Natural killer cell (primary cell): Measurements from ENCODE around the gene DIAPH1. TPM values are rescaled to one million over a fixed set of nuclear protein-coding genes. Genes with fewer than 3 reads are reported as not detected.
A peak's percentile ranks its signal among the peaks of the same experiment; 100 is the strongest.

ENCODE experiments used
- ATAC-seq, 3 donors: fragments of 150-1000 bp in 2 of 3; fragments of 200-7000 bp in 1 of 3; cut with Tn5 transposase; 1 replicate in 1 of 3; 2 replicates in 2 of 3; pipeline ENCODE4 v1.10.0; 2021; ENCODE audit warnings: mild to moderate bottlenecking in 2 of 3, moderate library complexity in 2 of 3
- DNase-seq, 2 donors: peaks; one replicate each; pipeline versions ENCODE4 v3.0.0 to v3.0.0-alpha.2; 2013 to 2021; ENCODE audit warnings: mixed read lengths in 1 of 2
- H3K27ac ChIP-seq: one replicate; pipeline ENCODE4 v1.5.1; 2013; ENCODE audit warnings: mild to moderate bottlenecking, low read length
- H3K27me3 ChIP-seq: one replicate; pipeline ENCODE4 v1.6.1; 2013; ENCODE audit warnings: low read length; ENCODE audit not compliant: control insufficient read depth, insufficient read depth
- H3K36me3 ChIP-seq: one replicate; pipeline ENCODE4 v1.6.1; 2013; ENCODE audit warnings: low read length; ENCODE audit not compliant: control insufficient read depth, insufficient read depth
- H3K4me1 ChIP-seq: one replicate; pipeline ENCODE4 v1.6.1; 2013; ENCODE audit warnings: low read length; ENCODE audit not compliant: control insufficient read depth, insufficient read depth
- H3K4me3 ChIP-seq: one replicate; pipeline ENCODE4 v1.5.1; 2013; ENCODE audit warnings: low read length
- H3K9me3 ChIP-seq: one replicate; pipeline ENCODE4 v1.6.1; 2013; ENCODE audit warnings: low read length; ENCODE audit not compliant: control insufficient read depth, insufficient read depth
- H3K27ac Mint-ChIP-seq, 2 donors: one replicate each; pipeline ENCODE4 v1.8.0; 2022; ENCODE audit warnings: mild to moderate bottlenecking in 2 of 2, mixed read lengths in 2 of 2, moderate library complexity in 1 of 2
- H3K27me3 Mint-ChIP-seq, 2 donors: one replicate each; pipeline ENCODE4 v1.8.0; 2022; ENCODE audit warnings: low read depth in 2 of 2, mixed read lengths in 2 of 2
- H3K36me3 Mint-ChIP-seq: one replicate; pipeline ENCODE4 v1.8.0; 2022; ENCODE audit warnings: mixed read lengths
- H3K4me1 Mint-ChIP-seq, 2 donors: one replicate each; pipeline ENCODE4 v1.8.0; 2022; ENCODE audit warnings: mixed read lengths in 2 of 2
- H3K4me3 Mint-ChIP-seq: one replicate; pipeline ENCODE4 v1.8.0; 2022; ENCODE audit warnings: mild to moderate bottlenecking, moderate library complexity, mixed read lengths
- H3K9me3 Mint-ChIP-seq, 2 donors: one replicate each; pipeline ENCODE4 v1.8.0; 2022; ENCODE audit warnings: mixed read lengths in 2 of 2
- WGBS: methylation state at CpG from one replicate; pipeline ENCODE4 v1.1.7; 2013; ENCODE audit warnings: missing lambda C conversion rate; ENCODE audit not compliant: insufficient coverage; 5-methylcytosine and 5-hydroxymethylcytosine counted together
- intact Hi-C: fragments of 100-400 bp; cut with micrococcal nuclease; formaldehyde crosslinking; loops from one replicate; pipeline ENCODE4 v1.14.2; 2022
- total RNA-seq, 4 donors: library from RNA; stranded (reverse); fragments of 120-200 nt in 1 of 4; gene quantifications; one replicate each; pipeline versions ENCODE4 v1.2.3 to v1.2.4, GENCODE V29; 2013 to 2022
- TF ChIP-seq, protein P1 (sequence below): fragments of 200-600 bp; IDR thresholded peaks from one replicate; pipeline ENCODE4 v1.8.0; 2022; ENCODE audit warnings: antibody characterized with exemption

DIAPH1 gene
- total RNA-seq, 3 donors from 2014 or later (not counting 1 experiment from before 2014, with no cell fraction given) = 410 to 456 (median 419) TPM

DNA sequence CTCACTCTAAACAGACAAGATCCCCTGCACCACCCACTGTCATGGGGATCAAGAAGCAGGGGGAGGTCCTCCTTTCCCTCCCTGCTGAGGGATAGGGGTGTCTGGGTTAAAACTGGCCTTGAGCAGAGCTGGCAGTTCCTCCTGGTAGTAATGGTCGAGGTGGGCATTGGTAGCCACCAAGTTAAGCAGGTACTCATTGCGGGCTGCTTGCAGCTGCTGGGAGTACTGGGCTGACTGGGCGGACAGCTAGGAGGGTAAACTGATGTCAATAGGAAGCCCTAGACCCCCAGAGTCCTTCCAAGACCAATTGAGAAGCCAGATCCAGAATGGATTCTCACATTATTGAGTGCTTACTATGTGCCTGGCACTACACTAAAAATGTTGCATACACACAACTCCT is 29.1 kb upstream of the DIAPH1 start:
- no peaks in the 10 kb centered on the region for H3K9me3 Mint-ChIP-seq
- ATAC-seq (no peak), DNase-seq (no peak)
- peaks cover 9% of the 10 kb centered on the region for H3K36me3 Mint-ChIP-seq
- 93% methylated on average over 3 of the region's 3 CpGs for WGBS
- intact Hi-C loops = no loop called here
- Histone ChIP-seq H3K4me3 (no peak overlapping the region), H3K27ac (no peak overlapping the region), H3K9me3 (no peaks in the 10 kb centered on the region), H3K4me1 (peaks cover 18% of the 10 kb centered on the region), H3K36me3 (peaks cover 23% of the 10 kb centered on the region), H3K27me3 (no peaks in the 10 kb centered on the region)
- no peaks in the 10 kb centered on the region for H3K27me3 Mint-ChIP-seq
- peaks cover 34 to 49% of the 10 kb centered on the region in 2 donors for H3K4me1 Mint-ChIP-seq
- TF ChIP-seq, protein P1, sequence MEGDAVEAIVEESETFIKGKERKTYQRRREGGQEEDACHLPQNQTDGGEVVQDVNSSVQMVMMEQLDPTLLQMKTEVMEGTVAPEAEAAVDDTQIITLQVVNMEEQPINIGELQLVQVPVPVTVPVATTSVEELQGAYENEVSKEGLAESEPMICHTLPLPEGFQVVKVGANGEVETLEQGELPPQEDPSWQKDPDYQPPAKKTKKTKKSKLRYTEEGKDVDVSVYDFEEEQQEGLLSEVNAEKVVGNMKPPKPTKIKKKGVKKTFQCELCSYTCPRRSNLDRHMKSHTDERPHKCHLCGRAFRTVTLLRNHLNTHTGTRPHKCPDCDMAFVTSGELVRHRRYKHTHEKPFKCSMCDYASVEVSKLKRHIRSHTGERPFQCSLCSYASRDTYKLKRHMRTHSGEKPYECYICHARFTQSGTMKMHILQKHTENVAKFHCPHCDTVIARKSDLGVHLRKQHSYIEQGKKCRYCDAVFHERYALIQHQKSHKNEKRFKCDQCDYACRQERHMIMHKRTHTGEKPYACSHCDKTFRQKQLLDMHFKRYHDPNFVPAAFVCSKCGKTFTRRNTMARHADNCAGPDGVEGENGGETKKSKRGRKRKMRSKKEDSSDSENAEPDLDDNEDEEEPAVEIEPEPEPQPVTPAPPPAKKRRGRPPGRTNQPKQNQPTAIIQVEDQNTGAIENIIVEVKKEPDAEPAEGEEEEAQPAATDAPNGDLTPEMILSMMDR = no peak
- no peak overlapping the region for H3K27ac Mint-ChIP-seq
- H3K4me3 Mint-ChIP-seq = no peak overlapping the region

DNA sequence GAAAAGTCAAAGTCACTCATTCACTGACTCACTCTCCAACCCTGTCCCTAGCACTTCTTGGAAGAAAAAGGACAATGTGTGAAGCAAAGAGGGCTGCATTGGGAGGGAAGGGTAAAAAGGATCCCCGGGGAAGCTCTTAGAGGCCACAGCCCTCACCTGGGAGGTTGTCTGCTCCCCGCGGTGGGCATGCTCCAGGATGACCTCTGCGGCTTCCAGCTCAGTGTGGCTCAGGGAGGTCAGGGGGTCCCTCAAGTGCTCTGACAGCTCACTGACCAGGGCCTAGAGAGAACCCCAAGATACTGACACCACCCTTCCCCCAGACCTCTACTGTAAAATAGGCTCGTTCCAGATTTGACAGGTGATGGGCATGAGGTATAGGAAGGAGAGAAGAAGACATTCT is 28.4 kb upstream of the DIAPH1 start:
- peaks cover 26% of the 10 kb centered on the region for H3K36me3 ChIP-seq
- Mint-ChIP-seq H3K27ac (no peak overlapping the region), H3K36me3 (peaks cover 9% of the 10 kb centered on the region)

DNA sequence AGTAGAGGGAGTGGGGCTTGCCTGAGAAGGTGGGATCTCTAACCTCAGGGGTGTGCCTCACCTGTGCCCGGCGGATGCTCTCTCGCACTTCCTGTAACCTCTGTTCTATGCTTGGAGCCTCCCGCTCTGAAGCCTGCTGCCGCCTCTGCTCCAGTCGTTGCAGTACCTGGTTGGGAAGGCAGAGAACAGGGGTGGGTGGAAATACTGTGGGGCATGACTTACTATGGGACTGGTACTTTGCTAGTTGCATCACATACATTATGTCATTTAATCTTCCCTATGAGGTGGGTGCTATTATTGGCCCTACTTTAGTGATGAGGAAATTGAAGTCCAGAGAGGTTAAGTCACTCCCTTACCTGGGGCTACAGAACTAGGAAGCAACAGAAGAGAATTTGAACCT is 27.2 kb upstream of the DIAPH1 start:
- H3K27ac Mint-ChIP-seq = no peak overlapping the region
- no peaks in the 10 kb centered on the region for H3K9me3 ChIP-seq
- no peak overlapping the region for H3K27ac ChIP-seq
- H3K36me3 ChIP-seq = peaks cover 27% of the 10 kb centered on the region
- no peak for DNase-seq
- peaks cover 9% of the 10 kb centered on the region for H3K36me3 Mint-ChIP-seq
- 95% methylated on average over 6 of the region's 6 CpGs for WGBS
- peaks cover 10% of the 10 kb centered on the region for H3K4me1 ChIP-seq
- H3K4me3 Mint-ChIP-seq = no peak overlapping the region
- no peaks in the 10 kb centered on the region for H3K27me3 Mint-ChIP-seq
- TF ChIP-seq, protein P1 = no peak
- no peaks in the 10 kb centered on the region for H3K9me3 Mint-ChIP-seq
- H3K4me1 Mint-ChIP-seq = peaks cover 25 to 35% of the 10 kb centered on the region in 2 donors
- intact Hi-C loops = no loop called here
- no peaks in the 10 kb centered on the region for H3K27me3 ChIP-seq
- H3K4me3 ChIP-seq = no peak overlapping the region
- no peak for ATAC-seq

More for the DNA sequence above, 28.4 kb upstream of the DIAPH1 start:
- Histone ChIP-seq H3K4me1 (peaks cover 18% of the 10 kb centered on the region), H3K9me3 (no peaks in the 10 kb centered on the region), H3K27ac (no peak overlapping the region), H3K4me3 (no peak overlapping the region), H3K27me3 (no peaks in the 10 kb centered on the region)
- H3K4me3 Mint-ChIP-seq = no peak overlapping the region
- H3K27me3 Mint-ChIP-seq = no peaks in the 10 kb centered on the region
- H3K4me1 Mint-ChIP-seq = peaks cover 32 to 45% of the 10 kb centered on the region in 2 donors
- 96% methylated on average over 4 of the region's 5 CpGs for WGBS
- TF ChIP-seq, protein P1 = no peak
- ATAC-seq = no peak
- intact Hi-C loops = no loop called here
- H3K9me3 Mint-ChIP-seq = no peaks in the 10 kb centered on the region
- DNase-seq = no peak

DNA sequence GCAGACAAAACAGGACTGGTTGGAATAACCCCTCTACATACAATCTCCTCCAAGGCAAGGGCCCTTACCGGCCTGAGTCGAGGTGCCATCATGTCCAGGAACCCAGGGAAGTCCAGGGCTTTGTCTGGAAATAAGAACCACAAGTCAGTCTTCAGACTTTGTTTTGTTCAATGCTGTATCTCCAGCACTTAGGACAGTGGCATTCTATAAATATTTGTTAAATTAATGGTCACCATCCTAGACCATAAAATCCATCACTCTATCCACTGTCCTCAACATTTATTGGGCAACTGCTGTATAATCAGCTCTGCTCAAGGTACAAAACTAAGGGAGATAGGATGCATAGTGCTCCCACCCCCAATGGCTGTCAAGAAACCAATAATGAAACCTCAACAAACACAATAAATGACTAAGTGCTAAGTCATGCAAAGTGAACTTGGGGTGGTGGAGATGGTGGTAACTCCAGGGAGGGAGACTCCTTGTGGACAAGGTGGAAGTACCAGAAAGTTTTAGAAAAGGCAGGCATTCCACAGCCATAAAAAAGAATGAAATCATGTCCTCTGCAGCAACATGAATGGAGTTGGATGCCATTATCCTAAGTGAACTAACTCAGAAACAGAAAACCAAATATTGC is 23.0 kb upstream of the DIAPH1 start:
- Histone ChIP-seq H3K4me1 (peaks cover 13% of the 10 kb centered on the region), H3K9me3 (no peaks in the 10 kb centered on the region), H3K36me3 (peaks cover 22% of the 10 kb centered on the region), H3K27ac (no peak overlapping the region), H3K27me3 (no peaks in the 10 kb centered on the region), H3K4me3 (no peak overlapping the region)
- DNase-seq = peak in 1 of 2 donors; percentile 15
- peaks cover 7 to 20% of the 10 kb centered on the region in 2 donors for H3K4me1 Mint-ChIP-seq
- TF ChIP-seq, protein P1 = no peak
- H3K4me3 Mint-ChIP-seq = no peak overlapping the region
- H3K27me3 Mint-ChIP-seq = no peaks in the 10 kb centered on the region
- ATAC-seq = no peak
- H3K9me3 Mint-ChIP-seq = no peaks in the 10 kb centered on the region
- peaks cover 9% of the 10 kb centered on the region for H3K36me3 Mint-ChIP-seq
- 93% methylated on average over 2 of the region's 2 CpGs for WGBS
- no peak overlapping the region for H3K27ac Mint-ChIP-seq
- intact Hi-C loops = no loop called here
